GM18951 (cell line): ENCODE data around the gene PIEZO1.
A peak's percentile ranks its signal among the peaks of the same experiment; 100 is the strongest.
"Not testable (repeated sequence)": the region's sequence is repeated elsewhere in the genome, so short reads cannot be mapped to it uniquely, and the experiment has no call there.

Source experiments
- POLR2A ChIP-seq: IDR thresholded peaks from 4 replicates; pipeline ENCODE4 v1.6.1; 2011; ENCODE audit warnings: mild to moderate bottlenecking; ENCODE audit not compliant: insufficient read length, insufficient read depth; ENCODE audit errors: extremely low read depth
- in situ Hi-C: fragments of 300-500 bp; cut with MboI; formaldehyde crosslinking; loops from one replicate; pipeline ENCODE4 v1.12.0; 2022; ENCODE audit warnings: low sequenced_read_pairs, mixed read lengths, inconsistent platforms; ENCODE audit not compliant: unreplicated experiment

The PIEZO1 gene

DNA sequence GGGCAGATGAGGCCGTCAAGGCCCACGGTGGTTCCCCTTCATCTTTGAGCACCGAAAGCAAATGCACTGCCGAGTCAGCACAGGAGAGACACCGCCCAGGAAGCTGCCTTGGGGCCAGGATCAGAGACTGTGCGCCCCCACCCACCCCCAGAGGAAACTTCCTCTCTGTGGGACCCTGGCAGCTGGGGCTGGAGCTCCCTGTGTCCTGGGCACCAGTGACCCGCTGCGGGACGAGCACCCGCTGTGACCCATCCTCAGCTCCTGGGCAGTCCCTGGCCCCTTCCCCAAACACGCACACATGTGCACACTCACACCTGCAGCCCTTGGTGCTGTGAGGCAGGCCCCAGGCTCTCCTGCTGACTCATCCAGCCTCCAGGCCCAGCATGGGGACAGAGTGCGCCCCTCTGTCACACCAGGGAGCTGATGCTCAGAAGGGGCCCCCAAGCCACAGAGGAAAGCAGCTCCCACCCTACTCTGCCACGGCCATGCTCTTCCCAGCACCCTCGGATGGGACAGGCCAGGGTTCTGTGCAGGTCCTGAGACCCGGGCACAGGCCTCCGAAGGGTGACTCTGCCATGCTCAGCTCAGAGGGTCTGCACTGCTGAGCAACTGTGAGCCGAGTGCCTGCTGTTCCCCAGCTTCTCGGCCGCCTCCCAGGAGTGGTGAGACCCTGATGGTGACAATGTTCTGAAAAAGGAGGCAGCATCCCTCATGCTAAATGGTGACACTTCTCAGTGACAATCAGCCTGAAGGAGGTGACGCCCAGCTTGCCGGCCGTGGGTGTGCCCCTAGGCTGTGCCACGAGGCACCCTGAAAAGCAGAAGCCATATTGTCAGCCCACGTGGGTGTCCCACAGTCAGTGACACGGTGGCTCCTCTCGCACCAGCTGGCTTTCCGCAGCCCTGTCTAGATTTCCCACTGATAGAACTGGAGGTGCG lies 3.6 kb downstream of the PIEZO1 start:
- in situ Hi-C loops, result no loop called here
- peak; percentile 49 for TF ChIP-seq POLR2A

DNA sequence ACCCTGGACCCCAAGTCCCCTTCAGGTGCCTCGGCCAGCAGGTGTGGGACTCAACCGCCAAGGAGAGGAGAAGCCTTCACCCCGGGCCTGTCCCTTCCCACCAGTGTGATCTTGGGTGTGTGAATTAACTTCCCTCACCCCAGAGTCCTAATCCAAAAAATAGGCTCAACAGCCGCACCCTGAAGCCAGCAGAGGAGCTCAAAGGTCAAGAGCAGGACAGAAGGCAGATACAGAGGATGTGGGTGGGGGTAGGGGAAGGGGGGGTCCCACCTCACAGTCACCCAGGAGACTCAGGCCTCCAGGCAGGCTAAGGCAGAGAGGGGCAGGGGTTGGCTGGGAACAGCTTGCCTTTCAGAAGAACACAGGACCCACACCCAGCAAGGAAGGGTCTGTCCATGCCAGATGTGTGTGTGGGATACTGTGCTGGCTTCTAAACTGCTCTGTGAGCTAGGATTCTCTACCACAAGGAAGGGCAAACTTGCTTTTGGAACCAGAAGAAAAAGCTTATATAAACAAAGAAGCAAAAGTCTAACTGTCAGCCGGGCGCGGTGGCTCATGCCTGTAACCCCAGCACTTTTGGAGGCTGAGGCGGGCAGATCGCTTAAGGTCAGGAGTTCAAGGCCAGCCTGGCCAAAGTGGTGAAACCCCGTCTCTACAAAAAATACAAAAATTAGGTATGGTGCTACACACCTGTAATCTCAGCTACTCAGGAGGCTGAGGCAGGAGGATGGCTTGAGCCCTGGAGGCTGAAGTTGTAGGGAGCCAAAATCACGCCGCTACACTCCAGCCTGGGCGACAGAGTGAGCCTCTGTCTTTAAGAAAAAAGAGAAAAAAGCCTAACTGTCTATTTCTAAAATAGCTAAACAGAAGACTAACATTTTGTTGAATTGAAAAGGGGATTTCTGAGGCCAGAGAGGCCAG lies 4.6 kb downstream of the PIEZO1 start:
- no peak for TF ChIP-seq POLR2A
- in situ Hi-C loops, result no loop called here

DNA sequence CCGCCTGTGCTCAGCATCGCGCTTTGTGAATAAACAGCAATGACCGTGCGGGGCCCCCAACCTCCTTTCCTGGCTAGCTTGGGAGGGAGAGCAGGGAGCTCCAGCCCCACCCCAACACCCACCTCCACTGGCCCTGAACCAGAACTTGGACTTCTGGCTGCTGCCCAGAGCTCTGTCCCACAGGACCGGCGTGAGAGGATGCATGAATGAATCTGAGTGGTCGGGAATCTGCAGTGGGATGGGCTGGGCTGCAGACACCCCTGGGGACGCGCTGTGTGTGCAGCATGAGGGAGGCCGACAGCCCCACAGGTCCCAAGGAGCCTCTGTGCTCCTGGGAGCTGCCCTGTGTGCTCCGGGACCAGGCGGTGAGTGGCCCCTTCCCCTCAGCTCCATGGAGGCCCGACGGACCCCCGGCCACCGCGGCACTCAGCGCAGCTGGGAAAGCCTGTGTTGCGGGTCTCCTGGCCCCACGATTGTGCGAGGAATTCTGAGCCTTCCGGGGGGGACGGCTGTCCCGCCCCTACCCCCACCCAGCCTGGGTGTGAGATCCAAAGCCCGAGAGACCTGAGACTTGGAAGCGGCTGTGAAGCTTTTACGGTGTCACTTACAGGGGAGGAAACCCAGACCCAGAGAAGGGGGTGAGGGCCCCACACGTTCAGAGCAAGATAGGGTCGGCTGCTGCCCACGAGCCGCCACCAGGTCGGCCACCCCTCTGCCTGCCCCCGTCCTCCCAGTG lies 5.4 kb downstream of the PIEZO1 start:
- TF ChIP-seq POLR2A, result no peak
- in situ Hi-C loops, result no loop called here

DNA sequence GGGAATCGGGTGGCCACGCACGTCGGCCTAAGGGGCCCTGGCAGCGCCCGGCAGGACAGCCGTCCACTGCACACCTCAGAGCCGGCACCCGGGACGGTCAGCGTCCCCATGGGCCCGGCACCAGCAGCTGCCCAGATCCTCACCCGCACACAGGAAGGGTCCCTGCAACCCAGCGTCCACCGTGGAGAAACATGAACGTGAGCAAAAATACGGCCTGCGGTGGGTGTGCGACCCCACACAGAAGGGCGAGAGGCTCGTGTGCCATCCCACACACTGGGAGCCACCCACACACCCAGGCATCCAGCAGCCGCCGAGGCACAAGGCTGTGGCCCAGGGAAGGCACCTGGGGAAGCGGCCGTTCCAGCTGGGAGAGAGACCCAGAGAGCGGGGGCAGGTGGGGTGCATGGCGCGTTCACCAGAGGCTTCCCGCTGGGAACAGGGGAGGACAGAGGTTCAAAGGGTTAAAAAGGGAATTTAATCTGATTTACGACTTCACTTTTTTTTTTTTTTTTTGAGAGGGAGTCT lies 6.4 kb downstream of the PIEZO1 start:
- in situ Hi-C loops, result no loop called here
- TF ChIP-seq POLR2A, result no peak

DNA sequence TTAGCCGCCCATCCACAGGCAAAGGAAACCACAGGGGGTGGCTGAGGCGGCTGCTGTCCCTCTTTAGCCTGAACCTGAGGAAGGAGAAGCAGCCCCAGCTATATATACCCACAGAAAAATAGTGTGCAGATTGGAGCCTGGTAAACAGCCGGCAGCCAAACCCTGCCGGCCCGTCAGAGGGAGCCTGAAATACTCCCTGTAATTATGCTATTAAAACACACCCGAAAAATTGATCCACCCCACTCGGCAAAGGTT lies 6.8 kb downstream of the PIEZO1 start:
- in situ Hi-C loops, result no loop called here
- TF ChIP-seq POLR2A, result no peak

DNA sequence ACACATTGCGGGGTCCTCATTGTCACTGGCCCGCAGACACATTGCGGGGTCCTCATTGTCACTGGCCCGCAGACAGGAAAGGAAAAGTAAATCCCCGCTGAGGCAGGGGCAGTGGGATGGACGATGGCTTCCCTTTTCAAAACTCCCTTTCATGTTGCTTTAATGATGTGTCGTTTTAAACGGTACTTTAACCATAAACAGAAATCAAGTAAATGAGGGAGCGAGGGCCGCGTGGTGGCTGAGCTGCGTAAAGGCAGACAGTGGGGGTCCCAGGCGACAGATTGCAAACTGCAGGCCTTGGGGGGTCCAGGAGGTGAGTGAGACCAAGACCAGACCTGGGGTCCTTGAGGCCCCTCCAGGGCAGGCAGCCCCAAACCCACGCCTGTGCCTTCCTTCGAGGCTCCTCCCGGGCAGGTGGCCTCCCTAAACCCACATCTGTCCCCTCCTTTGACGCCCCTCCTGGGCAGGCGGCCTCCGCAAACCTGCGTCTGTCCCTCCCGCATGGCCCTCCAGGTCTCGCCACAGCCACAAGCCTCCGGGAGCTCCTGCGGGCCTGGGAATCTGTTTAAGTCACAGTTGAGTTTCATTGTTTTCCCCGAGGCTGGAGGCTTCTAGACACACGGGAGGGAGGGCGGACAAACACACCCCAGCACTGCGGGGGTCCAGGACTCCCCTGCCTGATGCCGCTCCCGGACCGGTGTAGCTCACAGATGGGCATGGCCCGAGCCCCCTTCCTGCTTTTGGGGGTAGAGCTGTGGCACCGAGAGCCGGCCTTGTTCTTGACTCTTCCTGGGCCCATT lies 7.3 kb downstream of the PIEZO1 start:
- in situ Hi-C loops, result no loop called here
- TF ChIP-seq POLR2A, result no peak

DNA sequence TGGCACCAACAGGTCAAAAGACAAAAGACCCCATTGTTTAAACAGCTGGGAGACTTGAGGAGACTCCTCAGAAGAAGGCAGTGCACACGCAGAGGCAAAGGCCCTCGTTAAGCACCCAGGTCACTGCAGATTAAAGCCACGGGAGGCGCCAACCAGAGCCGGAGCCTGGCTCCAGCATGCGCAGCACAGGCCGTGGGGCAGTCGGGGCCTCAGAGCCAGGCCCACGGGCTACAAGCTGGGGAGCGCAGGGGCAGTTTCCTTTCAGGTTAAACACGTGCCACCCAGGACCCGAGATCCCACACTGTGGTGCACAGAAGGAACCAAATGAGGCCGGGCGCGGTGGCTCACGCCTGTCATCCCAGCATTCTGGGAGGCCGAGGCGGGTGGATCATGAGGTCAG lies 9.2 kb downstream of the PIEZO1 start:
- in situ Hi-C loops, result no loop called here
- no peak for TF ChIP-seq POLR2A

DNA sequence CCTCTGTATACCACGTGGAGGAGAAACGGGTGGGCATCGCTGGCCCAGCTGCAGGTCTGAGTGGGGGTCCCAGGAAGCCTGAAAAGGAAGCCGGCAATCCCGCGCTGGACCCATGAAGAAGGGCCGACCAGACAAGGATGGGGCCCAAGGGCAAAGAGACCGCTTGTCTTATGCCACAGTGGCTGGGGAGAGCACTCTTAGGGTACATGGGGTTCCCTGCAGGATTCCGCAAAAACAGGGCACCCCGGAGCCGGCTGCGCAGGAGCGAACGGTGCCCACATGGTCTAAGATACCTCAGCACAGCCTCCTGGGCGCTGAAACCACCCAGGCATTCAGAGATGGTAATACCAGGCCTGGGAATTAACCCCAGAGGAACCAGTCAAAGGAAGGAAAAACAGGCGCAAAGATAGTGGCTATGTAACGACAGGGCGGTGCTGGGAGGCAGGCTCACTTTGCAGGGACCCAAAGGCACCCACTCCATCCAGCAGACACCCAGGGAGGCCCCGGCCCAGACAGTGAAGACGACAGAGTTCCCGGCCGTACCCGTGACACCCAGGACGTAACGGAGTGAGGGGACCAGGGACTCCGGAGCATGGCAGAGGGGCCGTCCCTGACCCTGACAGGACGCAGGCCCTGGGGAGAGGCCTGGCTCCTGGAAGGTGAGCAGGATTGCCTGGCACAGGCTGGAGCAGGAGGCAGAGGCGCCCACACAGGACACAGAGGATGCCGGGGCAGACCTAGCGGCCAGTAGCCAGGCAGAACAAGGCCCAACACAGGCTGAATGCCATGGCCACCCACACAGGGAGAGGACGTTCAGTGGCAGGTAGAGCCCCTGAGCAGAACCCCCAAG lies 10.3 kb downstream of the PIEZO1 start:
- in situ Hi-C loops, result no loop called here

DNA sequence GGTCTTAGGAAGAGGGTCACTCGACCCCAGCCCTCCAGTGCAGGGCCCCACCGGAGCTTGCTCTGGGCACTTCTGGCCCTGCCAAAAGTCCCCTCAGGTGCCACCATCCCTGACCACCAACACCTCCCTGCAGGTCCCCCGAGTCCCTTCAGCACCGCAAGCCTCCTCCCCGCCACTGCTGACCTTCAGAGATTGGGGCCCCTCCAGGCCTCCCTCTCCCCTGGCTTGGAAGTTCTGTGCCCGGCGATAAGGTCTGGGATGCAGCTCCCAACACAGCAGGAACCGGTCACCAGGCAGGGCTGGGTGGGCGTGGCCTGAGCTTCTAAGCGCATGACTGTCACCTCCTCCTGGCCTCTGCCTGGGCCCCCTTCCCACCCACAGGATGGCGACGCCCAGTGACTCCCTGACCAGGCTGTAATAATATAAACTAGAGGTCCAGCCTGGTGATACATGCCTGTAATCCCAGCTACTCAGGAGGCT lies 11.2 kb downstream of the PIEZO1 start:
- no peak for TF ChIP-seq POLR2A
- in situ Hi-C loops, result no loop called here

More for the DNA sequence above, 10.3 kb downstream of the PIEZO1 start:
- no peak for TF ChIP-seq POLR2A

DNA sequence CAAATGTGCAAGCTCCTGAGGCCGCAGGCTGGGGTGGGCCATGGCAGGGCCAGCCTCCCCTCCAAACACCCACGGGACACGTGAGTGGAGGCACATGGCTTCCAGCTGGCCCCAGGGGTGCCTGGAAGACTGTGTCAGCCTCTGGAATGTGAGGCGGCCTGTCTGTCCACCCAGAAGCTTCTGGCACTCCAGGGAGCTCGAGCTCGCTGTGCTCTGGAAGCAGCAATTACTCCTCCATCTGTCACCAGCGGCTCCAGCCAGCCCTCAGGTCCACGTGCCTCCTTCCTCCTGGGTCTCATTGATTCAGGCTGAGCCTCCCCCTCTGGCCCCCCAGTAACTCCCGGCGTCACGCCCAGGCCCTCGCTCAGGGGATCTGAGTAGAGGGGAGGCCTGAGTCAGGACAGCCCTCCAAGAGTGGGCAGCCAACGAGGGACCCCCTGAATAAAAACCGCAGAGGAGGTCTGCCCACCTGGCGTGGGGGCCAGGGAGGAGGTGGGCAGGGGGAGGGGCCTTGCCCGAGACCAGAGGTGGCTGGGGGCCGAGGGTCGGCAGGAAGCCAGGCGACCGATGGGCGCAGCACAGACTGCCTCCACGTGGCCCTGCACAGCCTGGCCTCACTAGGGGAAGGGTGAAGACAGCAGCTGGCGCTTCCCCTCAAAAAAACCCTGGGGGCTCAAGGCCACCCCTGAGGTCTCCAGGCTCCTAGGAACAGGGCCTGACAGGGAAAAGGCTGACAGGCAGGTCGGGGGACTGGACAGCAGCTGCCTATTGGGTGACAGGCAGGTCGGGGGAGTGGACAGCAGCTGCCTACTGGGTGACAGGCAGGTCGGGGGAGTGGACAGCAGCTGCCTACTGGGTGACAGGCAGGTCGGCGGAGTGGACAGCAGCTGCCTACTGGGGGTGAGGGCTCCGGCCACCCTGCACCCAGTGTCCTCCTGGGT lies 11.9 kb downstream of the PIEZO1 start:
- no peak for TF ChIP-seq POLR2A
- in situ Hi-C loops, result no loop called here

DNA sequence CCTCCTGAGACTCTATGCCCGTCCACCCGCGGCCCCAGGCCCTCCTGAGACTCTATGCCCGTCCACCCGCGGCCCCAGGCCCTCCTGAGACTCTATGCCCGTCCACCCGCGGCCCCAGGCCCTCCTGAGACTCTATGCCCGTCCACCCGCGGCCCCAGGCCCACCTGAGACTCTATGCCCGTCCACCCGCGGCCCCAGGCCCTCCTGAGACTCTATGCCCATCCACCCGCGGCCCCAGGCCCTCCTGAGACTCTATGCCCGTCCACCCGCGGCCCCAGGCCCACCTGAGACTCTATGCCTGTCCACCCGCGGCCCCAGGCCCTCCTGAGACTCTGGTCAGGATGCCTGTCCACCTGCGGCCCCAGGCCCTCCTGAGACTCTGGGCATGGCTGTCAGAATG lies 13.2 kb downstream of the PIEZO1 start:
- in situ Hi-C loops, result not testable (repeated sequence)
